Measurements from ENCODE around the gene TMEM190.

TMEM190 gene

DNA sequence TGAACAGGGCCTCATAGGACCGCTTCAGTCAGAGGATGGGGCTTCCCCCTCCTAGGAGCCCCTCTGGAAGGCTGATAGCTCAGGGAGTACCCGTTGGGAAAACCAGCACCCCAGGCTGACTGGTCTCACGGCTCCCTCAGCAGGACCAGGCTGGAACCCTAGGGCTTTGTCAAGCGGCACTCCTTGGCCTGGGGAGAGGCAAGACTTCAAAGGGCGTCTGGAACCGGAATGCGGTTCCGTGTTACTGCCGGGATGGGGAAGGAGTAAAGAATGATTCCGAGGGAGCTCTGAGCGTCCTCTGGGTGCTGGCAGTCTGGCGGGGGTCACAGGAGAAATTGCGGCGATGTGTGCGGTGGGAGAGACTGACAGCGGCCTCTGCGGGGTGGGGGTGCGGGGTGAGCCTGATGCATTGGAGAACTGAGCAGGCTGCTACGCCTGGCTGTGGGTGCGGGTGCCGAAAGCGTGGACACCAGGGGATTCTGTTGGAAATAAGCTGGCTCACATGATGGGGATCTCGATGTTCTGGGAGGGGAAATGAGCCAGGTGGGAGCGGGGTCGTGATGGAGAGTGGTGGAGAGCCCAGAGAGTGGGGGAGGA lies 24.0 kb upstream of the TMEM190 start:
- FAIRE-seq, result no peak

DNA sequence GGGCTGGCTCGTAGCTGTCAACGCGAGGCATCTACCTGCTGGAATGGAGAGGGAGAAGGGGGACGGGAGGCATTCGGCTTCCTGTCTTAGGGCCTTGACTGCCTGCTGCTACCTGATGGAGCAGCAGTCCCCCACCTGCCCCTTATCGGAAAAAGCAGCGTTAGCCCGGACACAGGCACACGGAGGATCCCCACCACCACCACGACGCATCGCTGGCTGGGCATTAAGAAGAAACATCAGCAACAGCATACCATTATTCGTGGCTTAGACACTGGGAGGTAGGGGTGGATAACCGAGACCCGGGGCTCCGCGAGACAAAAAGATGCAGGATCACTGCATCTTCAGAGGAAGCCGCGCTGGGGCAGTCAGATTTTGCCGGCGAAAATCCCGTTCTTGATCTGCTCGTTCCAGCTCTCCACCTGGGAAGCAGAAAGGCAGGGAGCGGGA lies 23.2 kb upstream of the TMEM190 start:
- FAIRE-seq, result no peak

DNA sequence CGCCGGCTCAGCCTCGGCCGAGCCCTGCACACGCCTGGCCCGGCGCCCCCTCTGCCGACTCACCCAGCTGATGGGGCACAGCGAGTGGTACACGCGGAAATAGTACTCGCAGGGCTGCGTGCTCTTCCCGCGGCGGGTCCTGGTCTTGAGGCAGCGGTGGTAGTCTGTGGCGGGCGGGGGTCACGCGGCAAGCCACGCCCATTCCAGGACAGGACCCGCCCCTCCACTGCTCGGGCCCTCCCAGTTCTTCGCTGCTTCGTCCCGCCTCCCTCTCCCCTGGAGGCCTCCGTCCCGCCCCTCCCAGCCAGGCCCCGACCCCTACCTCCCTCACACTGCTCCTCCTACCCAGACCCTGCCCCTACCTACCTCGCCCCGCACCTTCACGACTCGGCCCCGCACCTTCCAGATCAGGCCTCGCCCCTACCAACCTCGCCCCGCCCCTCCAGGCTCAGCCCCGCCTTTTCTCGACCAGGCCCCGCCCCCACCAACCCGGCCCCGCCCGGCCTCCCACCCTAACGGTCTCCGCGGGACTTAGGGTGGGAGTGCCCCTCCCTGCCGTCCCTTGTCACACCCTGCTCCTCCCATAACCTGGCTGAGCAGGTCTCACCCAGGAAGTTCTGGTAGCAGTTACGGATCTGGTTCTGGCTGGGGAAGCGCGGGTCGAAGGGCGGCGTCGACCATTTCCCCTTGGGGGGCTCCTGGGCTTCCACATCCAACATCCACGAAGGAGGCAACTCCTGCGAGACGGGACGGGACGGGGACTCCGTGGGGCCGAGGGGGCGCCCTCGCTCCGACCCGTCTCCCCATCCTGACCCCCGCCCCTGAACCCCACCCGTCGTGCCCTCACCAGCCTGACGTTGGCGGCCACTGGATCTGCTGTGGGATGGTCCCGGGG lies 22.6 kb upstream of the TMEM190 start:
- FAIRE-seq, result no peak

DNA sequence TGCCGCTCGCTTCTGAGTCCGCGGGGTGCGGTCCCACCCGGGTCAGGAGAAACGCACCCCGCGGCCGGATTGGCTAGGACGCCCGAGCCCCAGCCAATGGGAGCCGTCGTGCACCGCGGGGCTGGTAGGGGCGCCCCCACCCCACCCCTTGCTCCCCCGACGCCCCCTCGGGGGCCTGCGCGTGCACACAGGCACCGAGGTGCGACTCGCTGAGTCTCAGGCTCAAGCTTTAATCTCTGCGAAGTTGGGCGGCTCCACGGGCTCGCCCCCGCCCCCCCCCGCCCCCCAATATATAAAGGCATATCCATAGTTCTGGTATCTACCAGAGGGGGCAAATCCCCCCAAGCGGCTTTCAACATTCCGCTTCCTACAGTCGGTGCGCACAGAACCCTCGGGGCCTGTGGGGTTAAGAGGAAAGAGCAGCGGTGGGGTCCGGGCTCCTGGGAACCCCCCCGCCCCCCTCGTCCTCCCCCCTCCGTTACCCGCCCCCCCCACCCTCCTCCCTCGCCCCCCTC lies 21.9 kb upstream of the TMEM190 start, which contains the start of gene COX6B2:
Gene COX6B2, minus strand, starts transcription at position 22 of the 515 bp plus-strand sequence. CDS start 198 bp downstream, outside the sequence.
- no peak for FAIRE-seq

DNA sequence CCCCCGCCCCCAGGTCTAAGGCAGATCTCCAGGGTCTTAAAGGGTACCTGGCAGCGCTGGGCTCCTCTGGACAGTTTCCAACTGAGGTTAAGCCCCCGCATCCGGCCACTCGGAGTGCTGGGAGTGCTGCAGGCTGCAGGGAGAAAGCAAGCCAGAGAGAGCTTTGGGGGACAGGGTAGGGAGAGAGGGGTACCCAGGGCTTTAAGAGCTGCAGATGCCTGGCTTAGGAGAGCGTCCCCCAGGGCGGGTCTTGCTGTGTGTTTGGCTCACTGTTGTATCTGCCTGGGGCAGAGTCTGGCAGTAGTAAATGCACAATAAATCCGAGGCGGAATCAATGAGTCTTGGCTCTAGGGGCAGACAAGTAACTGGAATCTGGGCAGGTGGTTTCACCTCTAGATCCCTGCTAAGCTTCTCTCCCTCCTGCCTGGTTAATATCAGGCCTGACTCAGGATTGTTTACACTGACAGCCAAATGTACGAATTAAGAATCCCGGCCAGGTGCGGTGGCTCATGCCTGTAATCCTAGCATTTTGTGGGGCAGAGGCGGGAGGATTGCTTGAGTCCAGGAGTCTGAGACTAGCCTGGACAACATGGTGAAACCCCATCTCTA lies 21.3 kb upstream of the TMEM190 start:
- no peak for FAIRE-seq

DNA sequence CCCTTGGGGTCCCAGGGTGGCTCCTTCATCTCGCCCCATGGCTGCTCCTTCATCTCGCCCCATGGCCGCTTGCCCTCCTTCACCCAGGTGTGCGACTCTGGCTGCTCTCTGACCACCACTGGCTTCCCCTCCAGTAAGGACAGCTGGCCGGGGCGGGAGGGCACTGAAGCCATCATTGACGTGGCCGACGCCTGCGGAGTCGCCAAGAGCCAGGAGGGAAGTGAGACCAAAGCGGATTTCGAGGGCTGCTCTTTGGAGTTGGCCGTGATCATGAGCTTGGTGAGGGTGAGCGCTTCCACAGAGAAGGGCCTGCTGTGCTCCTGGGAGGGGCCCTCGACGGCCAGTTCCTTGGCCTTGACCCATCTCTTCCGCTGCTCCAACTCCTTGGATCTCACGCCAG lies 18.1 kb upstream of the TMEM190 start:
- FAIRE-seq, result no peak

DNA sequence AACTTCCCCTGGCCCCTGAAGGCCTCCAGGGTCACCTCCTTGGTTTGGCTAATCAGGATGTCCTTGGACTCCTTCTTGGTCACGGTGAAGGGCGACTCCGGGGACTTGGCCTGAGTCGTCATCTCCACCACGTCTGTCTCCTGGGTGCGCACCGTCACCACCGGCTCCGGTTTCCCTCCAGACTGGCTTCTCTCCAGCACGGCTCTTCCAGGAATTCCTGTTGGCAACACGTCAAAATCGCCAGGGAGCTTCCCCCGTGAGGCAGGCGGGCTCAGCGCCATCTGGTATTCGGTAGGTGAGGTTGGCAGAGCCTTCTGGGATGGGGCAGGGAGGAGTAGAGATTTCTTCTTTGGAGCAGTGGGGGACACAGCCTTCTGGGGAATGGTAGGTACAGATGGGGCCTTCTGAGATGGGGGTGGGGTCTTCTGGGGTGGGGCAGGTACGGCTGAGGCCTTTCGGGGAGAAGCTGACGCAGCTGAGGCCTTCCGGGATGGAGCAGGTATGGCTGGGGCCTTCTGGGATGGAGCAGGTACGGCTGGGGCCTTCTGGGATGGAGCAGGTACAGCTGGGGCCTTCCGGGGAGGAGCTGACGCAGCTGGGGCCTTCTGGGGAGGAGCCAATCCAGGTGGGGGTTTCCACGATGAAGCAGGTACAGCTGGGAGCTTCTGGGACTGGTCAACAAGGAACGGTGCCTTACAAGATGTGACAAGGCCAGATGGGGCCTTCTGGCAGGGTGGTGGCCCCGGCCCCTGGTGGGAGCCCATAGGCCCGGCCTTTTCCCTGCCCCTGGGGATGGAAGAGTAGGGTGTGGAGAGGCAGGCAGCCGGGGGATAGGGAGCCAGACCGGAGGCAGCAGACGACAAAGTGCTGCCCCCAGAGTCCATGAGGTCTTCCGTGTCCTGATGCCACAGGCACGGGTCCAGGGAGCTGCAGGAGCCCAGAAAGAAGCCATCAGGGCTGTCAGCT lies 17.4 kb upstream of the TMEM190 start:
- no peak for FAIRE-seq

DNA sequence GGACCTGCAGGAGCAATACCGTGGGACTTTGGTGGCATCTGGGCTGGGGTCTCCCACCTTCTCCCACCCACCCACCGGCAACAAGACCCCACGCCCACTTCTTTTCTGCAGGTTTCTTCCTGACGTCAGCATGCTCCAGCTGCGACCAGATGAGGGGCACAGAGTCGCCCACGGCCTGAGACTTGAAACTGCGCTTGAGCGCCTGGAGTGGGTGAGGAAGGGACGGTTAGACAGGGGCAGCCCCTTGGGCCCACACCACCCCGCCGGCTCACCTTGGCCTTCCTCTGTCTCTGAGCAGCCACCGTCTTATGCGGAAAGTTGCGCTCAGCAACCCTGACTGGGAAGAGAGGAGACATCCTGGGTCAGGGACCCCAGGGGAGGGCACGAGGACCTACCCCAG lies 15.7 kb upstream of the TMEM190 start:
- FAIRE-seq, result no peak

DNA sequence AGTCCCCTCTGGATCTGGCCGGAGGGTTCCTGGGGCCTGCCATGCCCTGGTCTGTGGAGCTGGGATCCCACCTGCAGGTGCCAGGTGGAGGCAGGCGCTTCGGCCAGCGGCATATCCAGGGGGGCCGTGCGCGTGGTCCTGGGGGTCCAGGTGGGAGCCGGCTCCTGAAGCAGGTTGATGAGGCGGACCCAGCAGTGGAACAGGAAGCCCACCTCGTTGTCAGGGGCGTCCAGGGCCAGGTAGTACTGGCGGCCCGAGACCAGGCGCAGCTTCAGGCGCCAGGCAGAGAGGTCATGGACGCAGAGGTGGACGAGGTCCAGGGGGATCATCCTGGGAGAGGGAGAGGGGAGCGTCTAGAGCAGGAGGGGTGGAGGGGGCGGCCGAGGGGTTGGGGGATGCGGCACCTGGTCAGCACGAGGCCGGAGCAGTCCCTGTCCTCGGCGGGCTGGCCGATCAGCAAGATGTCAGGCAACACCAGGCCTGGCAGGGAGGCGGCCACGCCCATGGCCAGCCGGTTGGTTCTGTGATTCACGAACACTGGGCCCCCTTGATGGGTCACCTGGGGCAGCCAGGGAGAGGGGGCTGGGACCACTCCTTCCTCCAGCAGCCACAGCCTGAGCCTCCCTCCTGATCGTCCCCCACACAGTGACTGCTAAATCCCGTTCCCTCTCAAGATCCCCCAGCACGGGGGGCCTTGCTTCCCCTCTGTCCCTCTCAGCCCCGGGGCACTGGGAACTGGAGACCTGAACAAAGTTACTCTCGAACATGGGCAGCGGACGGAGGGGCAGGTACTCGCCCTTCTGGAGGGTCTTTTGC lies 14.2 kb upstream of the TMEM190 start:
- FAIRE-seq, result no peak

DNA sequence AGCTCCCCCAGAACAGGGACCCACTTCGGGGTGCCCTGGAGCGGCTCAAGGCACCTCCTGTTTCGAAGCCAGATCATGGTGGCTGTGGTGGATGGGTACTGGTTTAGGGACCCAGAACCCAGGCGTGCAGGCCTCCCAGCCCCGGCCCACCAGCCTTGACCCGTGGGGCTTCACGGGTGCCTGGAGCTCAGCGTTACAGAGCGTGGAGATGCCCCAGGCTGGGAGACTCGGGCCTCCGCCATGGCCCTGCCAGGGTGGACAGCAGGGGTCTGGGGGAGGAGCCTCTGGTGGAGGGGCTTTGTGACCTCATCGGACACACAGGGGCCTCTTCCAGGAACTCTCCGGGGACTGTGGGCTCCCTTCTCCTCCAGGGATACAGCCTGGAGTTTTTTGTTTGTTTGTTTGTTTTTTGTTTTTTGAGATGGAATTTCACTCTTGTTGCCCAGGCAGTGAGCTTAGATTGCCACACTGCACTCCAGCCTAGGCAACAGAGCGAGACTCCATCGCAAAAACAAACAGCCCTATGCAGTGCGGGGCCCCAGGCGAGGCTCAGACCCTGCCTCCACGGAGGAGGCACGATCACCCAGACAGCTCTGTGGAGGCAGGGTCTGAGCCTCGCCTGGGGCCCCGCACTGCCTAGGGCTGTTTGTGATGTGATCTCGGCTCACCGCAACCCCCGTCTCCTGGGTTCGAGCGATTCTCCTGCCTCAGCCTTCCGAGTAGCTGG lies 13.5 kb upstream of the TMEM190 start, which contains the start of gene GARIN5B:
Gene GARIN5B, minus strand, starts transcription at position 271 of the 727 bp plus-strand sequence. Its CDS starts 194 bp downstream, at position 77.
- no peak for FAIRE-seq

DNA sequence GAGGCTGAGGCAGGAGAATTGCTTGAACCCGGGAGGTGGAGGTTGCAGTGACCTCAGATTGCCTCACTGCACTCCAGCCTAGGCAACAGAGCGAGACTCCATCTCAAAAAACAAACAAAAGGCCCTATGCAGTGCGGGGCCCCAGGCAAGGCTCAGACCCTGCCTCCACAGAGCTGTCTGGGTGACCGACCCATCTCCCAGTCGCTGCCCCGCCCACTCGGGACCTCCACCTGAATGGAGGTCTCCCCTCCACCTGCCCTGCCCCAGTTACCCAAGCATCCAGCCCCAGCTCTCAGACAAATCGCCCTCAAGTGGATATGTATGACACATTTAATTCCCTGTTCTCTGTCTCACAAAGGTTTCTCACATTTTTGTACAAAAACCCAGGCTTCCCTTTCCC lies 11.4 kb upstream of the TMEM190 start:
- FAIRE-seq, result no peak

DNA sequence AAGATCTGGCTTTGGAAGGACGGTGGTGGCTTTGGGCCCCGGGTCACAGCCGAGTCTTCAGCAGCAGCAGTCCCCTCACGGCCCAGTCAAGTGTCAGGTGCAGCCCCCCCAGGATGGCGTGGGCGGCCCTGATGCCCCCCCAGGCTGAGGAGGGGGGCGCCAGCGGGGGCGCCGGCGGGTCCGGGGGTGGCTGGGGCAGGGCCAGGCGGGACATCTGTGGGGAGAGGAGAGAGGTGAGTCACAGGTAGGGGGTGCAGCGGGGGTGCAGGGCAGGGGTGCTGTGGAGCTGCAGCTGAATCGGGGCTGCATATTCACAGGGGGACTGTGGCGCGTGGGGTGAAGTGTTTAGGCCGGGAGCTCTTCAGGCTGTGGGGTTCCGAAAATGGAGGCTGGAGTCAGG lies 10.7 kb upstream of the TMEM190 start:
- FAIRE-seq, result no peak

DNA sequence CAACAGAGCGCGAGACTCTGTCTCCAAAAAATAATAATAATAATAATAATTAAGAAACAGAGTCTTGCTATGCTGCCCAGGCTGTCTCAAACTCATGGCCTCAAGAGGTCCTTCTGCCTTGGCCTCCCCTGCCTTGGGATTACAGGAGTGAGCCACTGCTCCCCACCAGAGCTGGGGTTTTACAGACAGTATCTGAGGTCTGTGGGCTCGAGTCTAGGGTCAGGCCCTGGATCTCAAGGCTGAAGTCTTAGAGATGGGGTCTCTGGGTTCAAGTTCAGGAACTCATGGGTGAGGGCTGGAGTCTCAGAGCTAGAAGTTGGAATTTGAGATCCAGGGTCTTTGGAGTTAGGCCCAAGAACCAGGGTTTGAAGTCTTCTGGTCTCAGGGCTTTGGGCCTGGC lies 9.8 kb upstream of the TMEM190 start:
- no peak for FAIRE-seq

DNA sequence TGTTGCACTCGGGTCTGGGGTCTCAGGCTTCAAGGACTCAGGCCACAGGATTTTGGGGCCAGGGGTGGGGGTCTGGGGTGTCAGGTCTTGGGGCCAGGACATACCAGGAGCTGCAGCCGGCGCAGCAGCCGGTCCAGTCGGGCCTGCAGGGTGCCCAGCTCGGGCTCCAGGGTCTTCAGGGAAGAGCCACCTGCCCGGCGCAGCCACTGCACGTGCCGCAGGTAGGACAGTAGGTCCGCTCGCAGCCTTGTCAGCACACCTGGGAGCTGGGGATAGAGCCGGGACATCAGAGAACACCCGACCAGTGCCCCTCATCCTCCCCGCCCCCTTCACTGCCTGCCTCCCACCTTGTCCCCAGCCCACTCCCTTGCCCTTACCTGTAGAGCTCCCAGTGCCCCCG lies 8.5 kb upstream of the TMEM190 start:
- no peak for FAIRE-seq

DNA sequence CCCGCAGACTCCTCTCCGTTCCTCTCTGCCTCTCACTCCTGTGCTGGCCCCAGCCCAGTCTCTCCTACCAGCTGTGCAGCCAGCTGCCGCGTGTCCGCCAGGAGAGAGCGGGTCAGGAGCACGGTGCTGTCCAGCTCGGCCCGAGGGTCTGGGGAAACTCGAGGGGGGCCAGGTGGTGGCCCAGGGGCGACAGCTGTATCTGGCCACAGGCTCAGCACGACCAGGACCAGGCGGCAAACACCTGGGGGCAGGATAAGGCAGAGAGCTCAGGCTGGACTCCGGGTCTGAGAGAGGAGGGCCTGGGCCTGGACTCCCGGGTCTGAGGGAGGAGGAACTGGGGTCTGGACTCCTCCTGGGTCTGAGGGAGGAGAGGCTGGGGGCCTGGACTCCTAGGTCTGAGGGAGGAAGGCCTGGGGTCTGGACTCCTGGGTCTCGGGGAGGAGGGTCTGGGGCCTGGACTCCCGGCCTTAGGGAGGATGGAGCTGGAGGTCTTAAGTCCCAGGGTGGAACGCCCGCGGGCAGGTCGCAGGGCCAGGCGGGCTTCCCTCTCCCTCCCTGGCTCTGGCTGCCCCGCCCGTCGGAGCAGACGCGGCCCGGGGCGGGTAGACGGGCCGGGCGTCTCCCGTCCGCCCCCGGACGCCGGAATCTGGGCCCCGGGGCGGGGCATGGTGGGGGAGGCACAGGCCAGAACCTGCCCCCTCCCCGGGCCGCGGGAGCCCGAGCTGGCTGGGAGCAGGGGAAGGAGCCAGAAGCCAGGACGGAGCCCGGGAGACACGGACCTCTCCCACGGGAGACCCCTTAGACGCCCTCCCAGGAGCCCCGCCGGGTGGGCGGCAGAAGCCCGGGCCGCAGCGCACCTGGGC lies 7.7 kb upstream of the TMEM190 start:
- FAIRE-seq, result no peak

DNA sequence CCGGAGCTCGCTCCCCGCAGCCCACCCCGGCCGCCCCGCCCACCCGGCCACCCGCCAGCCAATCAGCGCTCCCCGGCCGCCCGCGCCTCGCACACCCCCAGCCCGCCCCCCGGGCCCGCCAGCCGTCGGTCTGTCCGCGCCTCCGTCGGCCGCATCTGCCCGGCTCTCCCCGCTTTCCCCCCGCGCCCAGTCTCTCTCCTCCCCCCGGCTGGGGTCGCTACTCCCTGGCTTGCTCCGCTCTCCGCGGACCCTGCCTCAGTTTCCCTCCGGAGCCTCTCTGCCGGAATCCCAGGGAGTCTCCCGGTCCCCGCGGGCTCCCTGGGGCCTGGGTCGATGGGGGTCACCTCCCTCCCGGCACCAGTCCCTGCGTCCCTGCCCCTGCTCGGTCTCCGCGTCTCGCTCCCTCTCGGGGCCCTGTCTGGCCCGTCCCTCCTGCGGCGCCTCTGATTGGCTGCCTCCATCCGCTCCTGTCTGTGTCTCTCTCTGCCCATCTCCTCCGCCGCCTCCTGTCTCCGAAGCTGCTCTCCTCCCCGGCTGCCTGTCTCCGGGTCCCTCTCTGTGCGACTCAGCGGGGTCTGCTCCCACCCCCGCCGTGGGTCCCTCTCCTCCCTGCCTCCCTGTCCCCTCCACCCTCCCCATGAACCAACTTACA lies 6.8 kb upstream of the TMEM190 start:
- FAIRE-seq, result no peak

DNA sequence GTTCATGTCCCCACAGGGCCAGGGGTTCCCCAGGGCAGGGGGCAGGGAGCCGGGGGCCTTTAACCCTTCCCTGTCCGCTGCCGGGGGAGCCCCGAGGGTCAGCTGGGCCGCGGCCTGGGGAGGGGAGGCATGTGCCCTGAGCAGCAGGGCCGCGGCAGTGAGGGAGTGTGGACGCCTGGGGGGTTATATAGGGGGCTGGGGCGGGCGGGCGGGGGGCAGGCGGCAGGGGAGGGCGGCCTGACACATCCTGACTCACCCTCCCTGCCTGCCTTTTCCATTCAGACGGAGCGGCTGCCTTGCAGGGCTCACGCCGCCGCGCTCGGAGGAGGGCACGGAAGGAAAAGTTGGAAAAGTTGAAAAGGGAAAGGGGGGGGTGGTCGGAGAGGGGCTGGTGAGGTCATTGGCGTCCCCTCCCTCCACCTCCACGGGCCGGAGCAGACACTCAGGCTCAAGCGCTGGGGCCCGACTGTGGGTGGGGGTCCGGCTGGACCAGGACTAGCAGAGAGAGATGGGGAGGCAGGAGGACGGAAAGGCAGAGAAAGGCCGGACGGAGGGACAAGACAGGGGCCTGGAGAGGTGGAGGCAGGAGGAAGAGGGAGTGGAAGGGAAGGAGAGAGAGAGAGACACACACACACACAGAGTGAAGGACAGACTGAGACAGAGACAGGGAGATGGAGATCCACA lies 6.2 kb upstream of the TMEM190 start, which contains the start of gene IL11:
Gene IL11, minus strand, starts transcription at position 159 of the 684 bp plus-strand sequence. Its CDS starts 153 bp downstream, at position 6.
- no peak for FAIRE-seq
